Endometrial microvascular endothelial cells (primary cell): Measurements from ENCODE around the gene DES. TPM values are rescaled to one million over a fixed set of nuclear protein-coding genes. Genes with fewer than 3 reads are reported as not detected.

Experiments used
- in situ Hi-C: cut with HindIII; loops from 2 replicates; pipeline ENCODE4 v1.10.0; 2017; ENCODE audit warnings: low sequenced_read_pairs, low pct_unique_long_range_greater_than_20kb; ENCODE audit errors: inconsistent ontology term
- total RNA-seq: library from RNA; depleted of rRNA; stranded (reverse); fragments of >200 nt; gene quantifications from one replicate; pipeline ENCODE4 v1.2.3, GENCODE V29; 2015; ENCODE audit errors: inconsistent ontology term

The DES gene
- total RNA-seq, 1 donor from 2014 or later, result not detected

GRCh38 chr2:219465659-219466561 lies 47.7 kb downstream of the DES start:
- in situ Hi-C loops, result no loop called here

GRCh38 chr2:219466816-219467735 lies 48.9 kb downstream of the DES start:
- in situ Hi-C loops, result no loop called here

- in situ Hi-C loops, result no loop called here
Observed at GRCh38 chr2:219467736-219468075, 49.5 kb downstream of the DES start.

GRCh38 chr2:219468410-219469185 lies 50.4 kb downstream of the DES start:
- in situ Hi-C loops, result no loop called here

- in situ Hi-C loops, result no loop called here
Observed at GRCh38 chr2:219469186-219469724, 51.1 kb downstream of the DES start.

GRCh38 chr2:219470429-219470828 lies 52.3 kb downstream of the DES start:
- in situ Hi-C loops, result no loop called here

GRCh38 chr2:219471476-219472371 lies 53.5 kb downstream of the DES start:
- in situ Hi-C loops, result no loop called here

GRCh38 chr2:219472629-219473187 lies 54.5 kb downstream of the DES start:
- in situ Hi-C loops, result no loop called here

- in situ Hi-C loops, result no loop called here
Observed at GRCh38 chr2:219473511-219473910, 55.3 kb downstream of the DES start.

GRCh38 chr2:219474285-219475060 lies 56.3 kb downstream of the DES start:
- in situ Hi-C loops, result no loop called here

GRCh38 chr2:219475278-219475677 lies 57.1 kb downstream of the DES start:
- in situ Hi-C loops, result no loop called here

- in situ Hi-C loops, result no loop called here
Observed at GRCh38 chr2:219475697-219476651, 57.8 kb downstream of the DES start.
